Measurements from ENCODE around the gene CCDC149.

CCDC149 gene

GRCh38 chr4:24840362-24840761, 72.5 kb downstream of the CCDC149 start:
- Histone ChIP-seq H3K4me3 (no peak overlapping the region), H3K27ac (peak overlapping the region in 1 of 2 donors; percentile 15)
- DNase-seq (ENCODE audit: low spot score), result no peak
- TF ChIP-seq CTCF (IDR thresholded peaks at IDR 0.05), result no peak

GRCh38 chr4:24837781-24838180, 75.1 kb downstream of the CCDC149 start:
- Histone ChIP-seq H3K4me3 (no peak overlapping the region), H3K27ac (no peak overlapping the region)
- no peak for DNase-seq (ENCODE audit: low spot score)
- TF ChIP-seq CTCF (IDR thresholded peaks at IDR 0.05), result no peak

GRCh38 chr4:24837336-24837735, 75.5 kb downstream of the CCDC149 start:
- Histone ChIP-seq H3K4me3 (no peak overlapping the region), H3K27ac (no peak overlapping the region)
- DNase-seq (ENCODE audit: low spot score), result no peak
- TF ChIP-seq CTCF (IDR thresholded peaks at IDR 0.05), result no peak

GRCh38 chr4:24836661-24837242, 76.1 kb downstream of the CCDC149 start:
- no peak overlapping the region for H3K27ac ChIP-seq
- no peak overlapping the region for H3K4me3 ChIP-seq
- no peak for DNase-seq (ENCODE audit: low spot score)
- TF ChIP-seq CTCF (IDR thresholded peaks at IDR 0.05), result no peak

- no peak for DNase-seq (ENCODE audit: low spot score)
- no peak overlapping the region for H3K27ac ChIP-seq
- no peak for TF ChIP-seq CTCF (IDR thresholded peaks at IDR 0.05)
- no peak overlapping the region for H3K4me3 ChIP-seq
Observed at GRCh38 chr4:24835696-24836095, 77.1 kb downstream of the CCDC149 start.

GRCh38 chr4:24831637-24832036, 81.2 kb downstream of the CCDC149 start:
- H3K27ac ChIP-seq, result no peak overlapping the region
- TF ChIP-seq CTCF (IDR thresholded peaks at IDR 0.05), result no peak
- no peak for DNase-seq (ENCODE audit: low spot score)

GRCh38 chr4:24824720-24825119, 88.1 kb downstream of the CCDC149 start:
- Histone ChIP-seq H3K4me3 (no peak overlapping the region), H3K27ac (no peak overlapping the region)
- no peak for TF ChIP-seq CTCF (IDR thresholded peaks at IDR 0.05)
- DNase-seq (ENCODE audit: low spot score), result no peak

More at GRCh38 chr4:24831637-24832036, 81.2 kb downstream of the CCDC149 start:
- H3K4me3 ChIP-seq, result no peak overlapping the region
